Osteoblast (primary cell): ENCODE results near the gene MAPK8. TPM values are rescaled to one million over a fixed set of nuclear protein-coding genes. Genes with fewer than 3 reads are reported as not detected.

Experiments used
- DNase-seq: peaks from one replicate; pipeline ENCODE4 v3.0.0; 2011; ENCODE audit warnings: low spot score, mixed read lengths; ENCODE audit not compliant: insufficient read length; ENCODE audit errors: missing footprints
- H2AFZ ChIP-seq: 2 replicates; pipeline ENCODE4 v1.6.0; 2011; ENCODE audit warnings: mild to moderate bottlenecking, low read length
- H3K27ac ChIP-seq: 2 replicates; pipeline ENCODE4 v1.5.1; 2011; ENCODE audit warnings: mild to moderate bottlenecking, low read depth, low read length, moderate library complexity
- H3K27me3 ChIP-seq: 2 replicates; pipeline ENCODE4 v1.6.0; 2012; ENCODE audit warnings: mild to moderate bottlenecking, control low read depth, inconsistent platforms, low read length, moderate library complexity; ENCODE audit not compliant: insufficient read depth
- H3K36me3 ChIP-seq: 2 replicates; pipeline ENCODE4 v1.5.1; 2011; ENCODE audit warnings: mild to moderate bottlenecking, low read length, control low read depth, moderate library complexity; ENCODE audit not compliant: insufficient read depth
- H3K4me1 ChIP-seq: 2 replicates; pipeline ENCODE4 v1.5.1; 2011; ENCODE audit warnings: mild to moderate bottlenecking, low read length, control low read depth, moderate library complexity; ENCODE audit not compliant: insufficient read depth
- H3K4me2 ChIP-seq: 2 replicates; pipeline ENCODE4 v1.6.0; 2011; ENCODE audit warnings: mild to moderate bottlenecking, low read length; ENCODE audit not compliant: insufficient read depth
- H3K4me3 ChIP-seq: fragments of 200-600 bp; sonication (generic); 3 replicates; pipeline ENCODE4 v1.5.1; 2012; ENCODE audit warnings: mild to moderate bottlenecking, low read length, inconsistent platforms; ENCODE audit not compliant: insufficient read depth
- H3K79me2 ChIP-seq: 2 replicates; pipeline ENCODE4 v1.6.0; 2012; ENCODE audit warnings: mild to moderate bottlenecking, low read length, control low read depth, inconsistent platforms; ENCODE audit not compliant: insufficient read depth
- H3K9me3 ChIP-seq: 2 replicates; pipeline ENCODE4 v1.5.1; 2011; ENCODE audit warnings: low read depth, low read length, control low read depth
- H4K20me1 ChIP-seq: 2 replicates; pipeline ENCODE4 v1.6.0; 2012; ENCODE audit warnings: mild to moderate bottlenecking, low read length, control low read depth; ENCODE audit not compliant: insufficient read depth
- CTCF ChIP-seq: IDR thresholded peaks from 2 replicates; pipeline ENCODE4 v1.5.1; 2011; ENCODE audit warnings: mild to moderate bottlenecking, low read depth, low read length, moderate library complexity; ENCODE audit errors: extremely low read depth
- total RNA-seq: library from RNA; depleted of rRNA; stranded (reverse); fragments of >200 nt; gene quantifications from 2 replicates; pipeline ENCODE4 v1.2.3, GENCODE V29; 2012

The MAPK8 gene
- total RNA-seq, 1 donor: 55.7 TPM

GRCh38 chr10:48314107-48314506, 7.6 kb downstream of the MAPK8 start:
- Histone ChIP-seq H3K4me3 (no peak overlapping the region), H3K4me2 (no peak overlapping the region), H3K27ac (no peak overlapping the region), H2AFZ (no peak overlapping the region), H3K79me2 (peaks cover 93% of the 10 kb centered on the region), H3K4me1 (peaks cover 6% of the 10 kb centered on the region), H3K36me3 (no peaks in the 10 kb centered on the region), H4K20me1 (peaks cover 51% of the 10 kb centered on the region), H3K27me3 (no peaks in the 10 kb centered on the region), H3K9me3 (no peaks in the 10 kb centered on the region)
- TF ChIP-seq CTCF: no peak
- DNase-seq: no peak

- H2AFZ ChIP-seq: no peak overlapping the region
- H3K79me2 ChIP-seq: peaks cover 86% of the 10 kb centered on the region
- H3K27ac ChIP-seq: no peak overlapping the region
- H3K27me3 ChIP-seq: no peaks in the 10 kb centered on the region
- no peaks in the 10 kb centered on the region for H3K4me1 ChIP-seq
- peaks cover 37% of the 10 kb centered on the region for H4K20me1 ChIP-seq
- no peak for TF ChIP-seq CTCF
- no peak for DNase-seq
- no peak overlapping the region for H3K4me3 ChIP-seq
- no peak overlapping the region for H3K4me2 ChIP-seq
- no peaks in the 10 kb centered on the region for H3K9me3 ChIP-seq
- no peaks in the 10 kb centered on the region for H3K36me3 ChIP-seq
Observed at GRCh38 chr10:48316236-48316635, 9.8 kb downstream of the MAPK8 start.

GRCh38 chr10:48317321-48317990, 11.0 kb downstream of the MAPK8 start:
- Histone ChIP-seq H3K4me2 (no peak overlapping the region), H3K27me3 (no peaks in the 10 kb centered on the region), H3K4me3 (no peak overlapping the region), H3K4me1 (peaks cover 3% of the 10 kb centered on the region), H3K36me3 (no peaks in the 10 kb centered on the region), H4K20me1 (peaks cover 45% of the 10 kb centered on the region), H3K9me3 (no peaks in the 10 kb centered on the region), H3K27ac (no peak overlapping the region), H3K79me2 (peaks cover 79% of the 10 kb centered on the region), H2AFZ (no peak overlapping the region)
- no peak for TF ChIP-seq CTCF
- no peak for DNase-seq

- Histone ChIP-seq H3K4me3 (no peak overlapping the region), H2AFZ (no peak overlapping the region), H3K4me1 (peaks cover 5% of the 10 kb centered on the region), H3K79me2 (peaks cover 83% of the 10 kb centered on the region), H3K36me3 (no peaks in the 10 kb centered on the region), H3K27me3 (no peaks in the 10 kb centered on the region), H4K20me1 (peaks cover 39% of the 10 kb centered on the region), H3K27ac (peak overlapping the region; percentile 2), H3K9me3 (no peaks in the 10 kb centered on the region), H3K4me2 (no peak overlapping the region)
- DNase-seq: no peak
- no peak for TF ChIP-seq CTCF
Observed at GRCh38 chr10:48322017-48322416, 15.5 kb downstream of the MAPK8 start.
